ENCODE results near the gene CCDC159. TPM values are rescaled to one million over a fixed set of nuclear protein-coding genes. Genes with fewer than 3 reads are reported as not detected.

The CCDC159 gene
- total and polyA plus RNA-seq, 2 of the 13 experiments (the other 11 are each of a cell fraction or from before 2014, with no cell fraction given) = 1.7 to 6.3 TPM

- TF ChIP-seq ZNF687 (CRISPR knock-in tag; IDR thresholded peaks at IDR 0.05) (no peak), TCF12 (IDR thresholded peaks at IDR 0.05) (no peak), TCF12 (CRISPR knock-in tag; IDR thresholded peaks at IDR 0.05) (no peak)
Measured at GRCh38 chr19:11361037-11361770, 14.9 kb downstream of the CCDC159 start (continued).

GRCh38 chr19:11361771-11362731, 15.7 kb downstream of the CCDC159 start:
- TF ChIP-seq ZNF768 (CRISPR knock-in tag; IDR thresholded peaks at IDR 0.05) (0 out of 2 replicates have a peak, but pooled peaks have one; percentile 19), MAZ (IDR thresholded peaks at IDR 0.05; ENCODE audit: borderline replicate concordance, low read depth, low read length) (no peak), MAZ (CRISPR knock-in tag; IDR thresholded peaks at IDR 0.05; ENCODE audit: low read depth) (no peak), ZBTB2 (CRISPR knock-in tag; IDR thresholded peaks at IDR 0.05; ENCODE audit: low read depth) (no peak), AGO2 (optimal IDR thresholded peaks at IDR 0.05; ENCODE audit: low read depth, low read length) (peak; percentile 26), HNRNPL (IDR thresholded peaks at IDR 0.05; ENCODE audit: low read depth, low read length) (no peak)
- in situ Hi-C loops (cut with HindIII; ENCODE audit: extremely low pct_ligation_motif_present, low pct_unique_long_range_greater_than_20kb) = no loop called here
- H4K20me1 ChIP-seq (ENCODE audit: insufficient read depth, low read length) = no peaks in the 10 kb centered on the region
- WGBS (ENCODE audit: low lambda C conversion rate) = 93% methylated on average over 26 of the region's 35 CpGs
- intact Hi-C loops (cut with micrococcal nuclease; ENCODE audit: unreplicated experiment) = no loop called here
- H2AFZ ChIP-seq (ENCODE audit: low read length) = no peak overlapping the region
- DNase-seq (ENCODE audit: low spot score) = no peak
- no peak overlapping the region for H3K4me2 ChIP-seq (ENCODE audit: low read depth, low read length)
- no peaks in the 10 kb centered on the region for H3K79me2 ChIP-seq (ENCODE audit: insufficient read depth, low read length)
- CTCF ChIA-PET (ENCODE audit: low intra/inter-chr PET ratio, low total read pairs) = no interaction called here
- H3K9me3 ChIP-seq (ENCODE audit: low read length) = no peaks in the 10 kb centered on the region
- H3K36me3 ChIP-seq (replicated peaks in 1 of 2; ENCODE audit: control insufficient read depth in 1 of 2, insufficient read depth in 2 of 2, low read length in 2 of 2) = peaks cover 0 to 5% of the 10 kb centered on the region in 2 experiments; a peak in 3 of 5 replicates
- no TSS peak for BruUV-seq (replicated peaks)
- H3K4me3 ChIP-seq (replicated peaks in 1 of 3; ENCODE audit: insufficient read depth in 1 of 3, low read depth in 2 of 3, low read length in 3 of 3) = no peak overlapping the region
- no peak overlapping the region for H3K9ac ChIP-seq (ENCODE audit: insufficient read depth, low read depth, low read length)
- no peak for ATAC-seq
- POLR2A ChIA-PET = interaction anchor here (1.1 to 1.7 kb wide), 2 partner anchors 13 kb away, joined by 4 to 5 read pairs; partner anchors contain the start of gene SWSAP1
- H3K27me3 ChIP-seq (ENCODE audit: control insufficient read depth in 1 of 2, insufficient read depth in 2 of 2, low read length in 2 of 2) = no peaks in the 10 kb centered on the region
- H3K4me1 ChIP-seq (ENCODE audit: insufficient read depth, low read length) = no peaks in the 10 kb centered on the region
- no peak for FAIRE-seq
- no peak overlapping the region for H3K27ac ChIP-seq (ENCODE audit: extremely low read length, insufficient read depth, low read length)
